AG04450 (cell line): ENCODE measurements around the gene PLXNA1. TPM values are rescaled to one million over a fixed set of nuclear protein-coding genes. Genes with fewer than 3 reads are reported as not detected.

Experiments used
- CTCF ChIA-PET: fragments of 300-600, 350-600 bp; formaldehyde crosslinking; extraction: SDS; loops from one replicate; lab custom pipeline; 2022; ENCODE audit warnings: antibody characterized with exemption, inconsistent platforms; lab: Charles Lee
- POLR2A ChIA-PET: fragments of 350-600 bp; formaldehyde crosslinking; extraction: SDS; loops from one replicate; lab custom pipeline; 2021; ENCODE audit warnings: antibody characterized with exemption, inconsistent platforms; lab: Yijun Ruan, JAX
- DNase-seq: peaks from one replicate; pipeline ENCODE4 v3.0.0-alpha.2; 2011; ENCODE audit warnings: low read depth, low spot score
- H3K27ac ChIP-seq: one replicate; pipeline ENCODE4 v1.5.1; 2012; ENCODE audit warnings: low read depth, low read length, control low read depth
- H3K27me3 ChIP-seq: one replicate; pipeline ENCODE4 v1.6.0; 2012; ENCODE audit warnings: low read length; ENCODE audit not compliant: control insufficient read depth, insufficient read depth
- H3K4me3 ChIP-seq: 2 replicates; pipeline ENCODE4 v1.5.1; 2011; ENCODE audit warnings: mild to moderate bottlenecking, low read depth, low read length, control low read depth
- H3K9me3 ChIP-seq: 2 replicates; pipeline ENCODE4 v1.5.1; 2012; ENCODE audit warnings: low read length; ENCODE audit not compliant: control insufficient read depth, insufficient read depth
- CTCF ChIP-seq: IDR thresholded peaks from 2 replicates; pipeline ENCODE4 v1.5.1; 2011; ENCODE audit warnings: low read depth, low read length, control low read depth, inconsistent platforms
- polyA plus RNA-seq: library from polyadenylated mRNA; depleted of rRNA; stranded (reverse); fragments of >200 nt; gene quantifications from 2 replicates; pipeline ENCODE4 v1.2.3, GENCODE V29; 2011

Gene PLXNA1
- polyA plus RNA-seq, 1 experiment: 22.0 TPM

- Histone ChIP-seq H3K9me3 (no peaks in the 10 kb centered on the region), H3K4me3 (no peak overlapping the region), H3K27ac (no peak overlapping the region), H3K27me3 (no peaks in the 10 kb centered on the region)
- ChIA-PET POLR2A (interaction anchor here (0.6 to 1.1 kb wide), 2 partner anchors 8 to 25 kb away, joined by 4 read pairs; no protein-coding TSS in a partner anchor), CTCF (no interaction called here)
- no peak for DNase-seq
- no peak for TF ChIP-seq CTCF
Observed at GRCh38 chr3:127019449-127019848, 36.5 kb downstream of the PLXNA1 start.

- no peaks in the 10 kb centered on the region for H3K9me3 ChIP-seq
- no peak overlapping the region for H3K4me3 ChIP-seq
- POLR2A ChIA-PET: no interaction called here
- no peak overlapping the region for H3K27ac ChIP-seq
- no peak for DNase-seq
- no peak for TF ChIP-seq CTCF
- CTCF ChIA-PET: no interaction called here
- no peaks in the 10 kb centered on the region for H3K27me3 ChIP-seq
Observed at GRCh38 chr3:127020543-127020942, 37.6 kb downstream of the PLXNA1 start.

GRCh38 chr3:127022849-127023248, 39.9 kb downstream of the PLXNA1 start:
- H3K27ac ChIP-seq: no peak overlapping the region
- TF ChIP-seq CTCF: no peak
- ChIA-PET POLR2A (no interaction called here), CTCF (no interaction called here)
- H3K27me3 ChIP-seq: no peaks in the 10 kb centered on the region
- H3K4me3 ChIP-seq: no peak overlapping the region
- H3K9me3 ChIP-seq: no peaks in the 10 kb centered on the region; the same call in 1 of the 2 replicates
- DNase-seq: no peak

- no peak for TF ChIP-seq CTCF
- H3K4me3 ChIP-seq: no peak overlapping the region
- no peaks in the 10 kb centered on the region; the same call in 1 of the 2 replicates for H3K9me3 ChIP-seq
- H3K27me3 ChIP-seq: no peaks in the 10 kb centered on the region
- no peak for DNase-seq
- CTCF ChIA-PET: interaction anchor here (1.3 to 2.0 kb wide), 2 partner anchors 274 to 430 kb away, joined by 3 to 6 read pairs; no protein-coding TSS in a partner anchor
- H3K27ac ChIP-seq: no peak overlapping the region
- POLR2A ChIA-PET: no interaction called here
Observed at GRCh38 chr3:127025456-127025855, 42.5 kb downstream of the PLXNA1 start.

- DNase-seq: no peak
- POLR2A ChIA-PET: no interaction called here
- CTCF ChIA-PET: interaction anchor here (1.3 to 2.0 kb wide), 2 partner anchors 274 to 430 kb away, joined by 3 to 6 read pairs; no protein-coding TSS in a partner anchor
- Histone ChIP-seq H3K27me3 (no peaks in the 10 kb centered on the region), H3K9me3 (no peaks in the 10 kb centered on the region; the same call in 1 of the 2 replicates), H3K27ac (no peak overlapping the region), H3K4me3 (no peak overlapping the region)
- no peak for TF ChIP-seq CTCF
Observed at GRCh38 chr3:127026036-127026435, 43.1 kb downstream of the PLXNA1 start.
